GM12801 (cell line): ENCODE measurements around the gene PGA5.

Source experiments
- CTCF ChIP-seq: IDR thresholded peaks from one replicate; pipeline ENCODE4 v1.5.1; 2011; ENCODE audit warnings: control low read depth; ENCODE audit not compliant: insufficient read length; ENCODE audit errors: extremely low read depth

The PGA5 gene

GRCh38 chr11:61293867-61294716 lies 53.1 kb downstream of the PGA5 start:
- TF ChIP-seq CTCF = no peak

GRCh38 chr11:61294717-61295595 lies 54.0 kb downstream of the PGA5 start, which contains the start of gene VWCE:
Gene VWCE (minus strand): TSS chr11:61295316. CDS start chr11:61295037, 279 bp downstream.
- no peak for TF ChIP-seq CTCF

- TF ChIP-seq CTCF = no peak
Observed at GRCh38 chr11:61295596-61295926, 54.6 kb downstream of the PGA5 start.

GRCh38 chr11:61297341-61297740 lies 56.4 kb downstream of the PGA5 start:
- no peak for TF ChIP-seq CTCF

- TF ChIP-seq CTCF = no peak
Observed at GRCh38 chr11:61297746-61298145, 56.8 kb downstream of the PGA5 start.

- TF ChIP-seq CTCF = no peak
Observed at GRCh38 chr11:61298663-61299244, 57.8 kb downstream of the PGA5 start.
